Left lobe of liver (tissue), 2 donors: ENCODE measurements around the gene PILRA. TPM values are rescaled to one million over a fixed set of nuclear protein-coding genes. Genes with fewer than 3 reads are reported as not detected.
A peak's percentile ranks its signal among the peaks of the same experiment; 100 is the strongest.
"Not testable (repeated sequence)": the region's sequence is repeated elsewhere in the genome, so short reads cannot be mapped to it uniquely, and the experiment has no call there.

ENCODE experiments used
- ATAC-seq: fragments of 200-7000 bp; cut with Tn5 transposase; one replicate; pipeline ENCODE4 v1.9.1; 2020; ENCODE audit warnings: mild to moderate bottlenecking, moderate library complexity
- DNase-seq: peaks from one replicate; pipeline ENCODE4 v3.0.0-alpha.2; 2020; ENCODE audit warnings: low spot score
- total RNA-seq: library from RNA; stranded (reverse); gene quantifications from one replicate; pipeline ENCODE4 v1.2.1, GENCODE V29; 2021
- donor health status: DM: no; HTN: no; CAD: no; lungs with moderate emphysema.
- donor health status: DM: no; HTN: yes; CAD: no.

PILRA gene
- total RNA-seq, 1 donor from 2014 or later: 1.4 TPM

DNA sequence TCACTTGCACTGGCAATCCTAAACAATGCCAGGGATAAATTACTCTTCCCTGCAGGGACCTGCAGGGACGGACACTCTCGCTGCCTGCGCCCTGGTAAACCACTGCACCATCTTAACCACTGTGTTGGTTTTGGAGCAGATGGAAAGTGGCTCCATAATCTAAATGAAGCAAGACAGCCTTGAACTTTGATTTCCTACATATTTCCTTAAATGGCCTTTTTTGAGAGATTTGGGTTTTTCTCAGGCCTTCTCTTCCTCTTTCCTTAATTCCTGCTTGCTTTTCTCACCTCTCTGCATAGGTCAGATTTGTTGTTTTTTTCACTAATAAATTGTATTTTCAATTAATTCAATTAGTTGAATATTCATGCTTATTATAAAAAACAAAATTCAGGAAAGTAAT, 2.8 kb downstream of the PILRA start:
- no peak for DNase-seq
- no peak for ATAC-seq

DNA sequence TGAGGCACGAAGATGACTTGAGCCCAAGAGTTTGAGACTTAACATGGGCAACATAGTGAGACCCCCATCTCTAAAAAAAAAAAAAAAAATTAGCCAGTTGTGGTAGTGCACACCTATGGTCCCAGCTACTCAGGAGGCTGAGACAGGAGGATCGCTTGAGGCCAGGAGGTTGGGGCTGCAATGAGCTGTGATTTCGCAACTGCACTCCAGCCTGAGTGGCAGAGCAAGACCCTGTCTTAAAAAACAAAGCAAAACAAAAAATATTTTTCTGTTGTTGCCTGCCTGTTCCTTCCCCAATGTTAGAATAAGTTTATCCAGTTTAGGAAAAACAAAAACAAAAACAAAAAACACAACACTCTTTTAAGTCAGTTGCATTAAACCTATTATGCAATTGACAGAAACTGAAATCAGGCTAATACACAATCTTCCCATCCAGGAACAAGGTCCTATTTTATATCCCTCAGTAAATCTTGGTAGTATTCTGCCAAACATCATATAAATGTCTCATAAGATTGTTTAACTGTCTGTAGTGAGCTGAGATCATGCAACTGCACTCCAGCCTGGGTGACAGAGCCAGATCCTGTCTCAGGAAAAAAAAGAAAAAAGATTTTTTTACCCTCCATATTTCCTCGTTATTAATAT, 4.9 kb downstream of the PILRA start:
- no peak for ATAC-seq
- no peak for DNase-seq

DNA sequence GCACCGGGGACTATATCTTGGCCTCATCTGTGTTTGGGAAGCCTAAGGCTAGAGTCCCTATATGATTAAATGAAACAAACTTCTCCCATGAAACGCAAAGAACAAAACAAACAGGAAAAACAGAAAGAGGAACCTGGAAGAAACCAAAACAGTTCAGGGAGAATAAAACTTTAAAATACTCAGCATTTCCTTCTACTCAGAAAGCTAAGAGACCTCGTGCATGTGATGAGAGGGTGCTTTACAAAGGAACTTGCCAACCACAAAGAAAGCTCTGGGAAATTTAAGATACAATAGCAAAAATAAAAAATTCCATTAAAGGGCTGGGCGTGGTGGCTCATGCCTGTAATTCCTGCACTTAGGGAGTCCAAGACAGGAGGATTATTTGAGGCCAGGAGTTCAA, 6.9 kb downstream of the PILRA start:
- no peak for DNase-seq
- ATAC-seq: no peak

DNA sequence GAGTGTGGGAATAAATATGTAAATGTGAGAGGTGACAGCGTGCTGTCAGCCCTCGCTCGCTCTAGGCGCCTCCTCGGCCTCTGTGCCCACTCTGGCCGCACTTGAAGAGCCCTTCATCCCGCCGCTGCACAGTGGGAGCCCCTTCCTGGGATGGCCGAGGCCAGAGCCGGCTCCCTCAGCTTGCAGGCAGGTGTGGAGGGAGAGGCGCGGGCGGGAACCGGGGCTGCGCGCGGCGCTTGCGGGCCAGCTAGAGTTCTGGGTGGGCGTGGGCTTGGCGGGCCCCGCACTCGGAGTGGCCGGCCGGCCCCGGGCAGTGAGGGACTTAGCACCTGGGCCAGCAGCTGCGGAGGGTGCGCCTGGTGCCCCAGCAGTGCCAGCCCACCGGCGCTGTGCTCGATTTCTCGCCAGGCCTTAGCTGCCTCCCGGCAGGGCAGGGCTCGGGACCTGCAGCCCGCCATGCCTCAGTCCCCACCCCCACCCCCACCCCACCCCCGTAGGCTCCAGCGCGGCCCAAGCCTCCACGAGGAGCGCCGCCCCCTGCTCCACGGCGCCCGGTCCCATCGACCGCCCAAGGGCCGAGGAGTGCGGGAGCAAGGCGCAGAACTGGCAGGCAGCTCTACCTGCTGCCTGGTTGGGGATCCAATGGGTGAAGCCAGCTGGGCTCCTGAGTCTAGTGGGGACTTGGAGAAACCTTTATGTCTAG, 8.4 kb downstream of the PILRA start:
- not testable (repeated sequence) for DNase-seq, ATAC-seq

DNA sequence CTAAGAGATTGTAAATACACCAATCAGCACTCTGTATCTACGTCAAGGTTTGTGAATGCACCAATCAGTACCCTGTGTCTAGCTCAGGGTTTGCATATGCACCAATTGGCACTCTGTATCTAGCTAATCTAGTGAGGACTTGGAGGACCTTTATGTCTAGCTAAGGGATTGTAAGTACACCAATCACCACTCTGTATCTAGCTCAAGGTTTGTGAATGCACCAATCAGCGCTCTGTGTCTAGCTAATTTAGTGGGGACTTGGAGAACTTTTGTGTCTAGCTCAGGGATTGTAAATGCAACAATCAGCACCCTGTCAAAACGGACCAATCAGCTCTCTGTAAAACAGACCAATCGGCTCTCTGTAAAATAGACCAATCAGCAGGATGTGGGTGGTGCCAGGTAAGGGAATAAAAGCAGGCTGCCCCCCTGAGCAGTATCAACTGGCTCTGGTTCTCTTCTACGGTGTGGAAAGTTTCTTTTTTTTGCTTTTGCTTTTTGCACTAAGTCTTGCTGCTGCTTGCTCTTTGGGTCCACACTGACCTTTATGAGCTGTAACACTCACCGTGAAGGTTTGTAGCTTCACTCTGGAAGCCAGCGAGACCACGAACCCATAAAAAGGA, 9.1 kb downstream of the PILRA start:
- ATAC-seq, DNase-seq: not testable (repeated sequence)

DNA sequence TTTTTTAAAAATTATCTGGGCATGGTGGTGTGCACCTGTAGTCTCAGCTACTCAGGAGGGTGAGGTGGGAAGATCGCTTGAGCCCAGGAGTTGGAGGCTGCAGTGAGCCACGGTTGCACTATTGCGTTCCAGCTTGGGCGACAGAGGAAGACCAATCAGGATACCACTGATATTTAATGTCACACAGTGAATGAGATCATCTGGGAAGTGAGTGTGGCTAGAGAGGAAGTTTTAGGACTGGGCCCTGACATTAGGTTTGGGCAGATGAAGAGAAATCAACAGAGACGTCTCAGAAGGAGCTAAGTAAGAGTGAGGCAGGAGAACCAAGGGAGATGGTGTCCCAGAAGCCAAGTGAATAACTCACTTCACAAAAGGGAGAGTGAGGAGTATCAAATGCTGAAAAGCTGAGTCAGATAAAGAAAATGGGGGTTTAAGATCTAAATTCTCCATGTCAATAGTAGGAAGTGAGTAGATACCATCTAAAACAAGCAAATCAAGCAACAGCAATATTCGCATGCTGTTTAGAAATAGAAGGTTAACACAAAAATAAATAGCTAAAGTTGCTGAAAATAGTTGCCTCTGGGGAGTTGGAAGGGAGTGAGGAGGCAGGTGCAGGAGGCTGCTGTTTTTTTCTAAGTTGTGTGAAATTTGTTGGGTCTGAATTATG, 11.5 kb downstream of the PILRA start:
- ATAC-seq: no peak
- no peak for DNase-seq

GRCh38 chr7:100386940-100387339, 13.7 kb downstream of the PILRA start:
- ATAC-seq: no peak

DNA sequence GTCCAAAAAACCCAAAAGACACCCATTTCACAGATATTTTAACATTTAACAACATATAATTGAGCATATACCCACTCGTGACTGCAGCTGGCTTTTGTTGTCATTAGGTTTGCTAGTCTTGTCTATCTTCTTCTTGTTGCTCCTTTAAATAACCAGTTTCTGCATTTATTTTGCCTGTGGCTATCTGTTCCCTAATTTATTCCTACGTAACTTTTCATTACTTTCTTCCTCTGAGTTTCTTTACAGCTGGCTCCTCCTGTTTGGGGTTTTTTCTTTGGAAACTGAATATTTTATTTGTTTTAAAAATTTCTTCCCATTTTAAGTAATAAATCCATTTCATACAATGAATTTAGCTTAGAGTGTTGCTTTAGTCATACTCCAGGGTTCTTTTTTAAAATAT, 14.4 kb downstream of the PILRA start:
- ATAC-seq (no peak), DNase-seq (no peak)

More at GRCh38 chr7:100386940-100387339, 13.7 kb downstream of the PILRA start:
- DNase-seq: no peak

DNA sequence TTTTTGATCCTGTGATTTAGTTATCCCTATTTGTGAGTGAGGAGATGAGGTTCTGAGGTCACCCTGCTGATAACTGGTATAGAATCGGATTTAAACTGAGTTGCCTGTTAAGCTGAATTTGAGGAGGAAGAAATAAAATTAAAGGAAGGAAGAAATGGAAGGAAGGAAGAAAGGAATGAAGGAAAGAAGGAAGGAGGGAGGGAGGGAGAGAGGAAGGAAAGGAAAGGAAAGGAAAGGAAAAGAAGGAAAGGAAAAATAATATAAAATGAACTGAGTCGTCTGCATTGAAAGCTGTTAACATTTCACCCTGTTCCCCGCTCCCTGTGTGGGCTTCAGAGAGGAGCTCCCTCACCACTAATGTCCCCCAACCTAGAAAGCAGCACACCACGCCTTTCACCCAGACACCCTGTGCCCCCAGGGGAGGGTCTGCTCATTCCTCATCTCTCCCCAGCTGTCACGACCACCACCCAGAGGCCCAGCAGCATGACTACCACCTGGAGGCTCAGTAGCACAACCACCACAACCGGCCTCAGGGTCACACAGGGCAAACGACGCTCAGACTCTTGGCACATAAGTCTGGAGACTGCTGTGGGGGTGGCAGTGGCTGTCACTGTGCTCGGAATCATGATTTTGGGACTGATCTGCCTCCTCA, 16.3 kb downstream of the PILRA start:
- no peak for ATAC-seq
- no peak for DNase-seq

GRCh38 chr7:100390286-100391009, 17.2 kb downstream of the PILRA start:
- DNase-seq (no peak), ATAC-seq (no peak)

GRCh38 chr7:100393233-100393905, 20.1 kb downstream of the PILRA start:
- DNase-seq (no peak), ATAC-seq (no peak)

DNA sequence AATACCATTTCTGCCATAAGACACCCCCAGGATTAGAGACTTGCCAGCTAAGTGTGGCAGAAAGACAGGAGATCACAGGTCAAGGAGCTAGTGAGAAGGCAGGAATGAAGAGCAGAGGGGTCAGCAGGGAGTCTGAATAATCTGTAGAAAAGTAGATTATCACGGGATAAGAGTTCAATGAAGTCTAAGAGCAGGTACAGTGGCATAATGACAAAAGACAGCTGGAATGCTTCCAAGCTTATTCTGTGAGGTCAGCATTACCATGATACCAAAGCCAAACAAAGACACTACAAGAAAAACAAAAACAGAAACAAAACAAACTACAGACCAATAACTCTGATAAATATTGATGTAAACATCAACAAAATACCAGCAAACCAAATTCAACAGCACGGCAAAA, 20.8 kb downstream of the PILRA start:
- DNase-seq: no peak
- ATAC-seq: no peak

DNA sequence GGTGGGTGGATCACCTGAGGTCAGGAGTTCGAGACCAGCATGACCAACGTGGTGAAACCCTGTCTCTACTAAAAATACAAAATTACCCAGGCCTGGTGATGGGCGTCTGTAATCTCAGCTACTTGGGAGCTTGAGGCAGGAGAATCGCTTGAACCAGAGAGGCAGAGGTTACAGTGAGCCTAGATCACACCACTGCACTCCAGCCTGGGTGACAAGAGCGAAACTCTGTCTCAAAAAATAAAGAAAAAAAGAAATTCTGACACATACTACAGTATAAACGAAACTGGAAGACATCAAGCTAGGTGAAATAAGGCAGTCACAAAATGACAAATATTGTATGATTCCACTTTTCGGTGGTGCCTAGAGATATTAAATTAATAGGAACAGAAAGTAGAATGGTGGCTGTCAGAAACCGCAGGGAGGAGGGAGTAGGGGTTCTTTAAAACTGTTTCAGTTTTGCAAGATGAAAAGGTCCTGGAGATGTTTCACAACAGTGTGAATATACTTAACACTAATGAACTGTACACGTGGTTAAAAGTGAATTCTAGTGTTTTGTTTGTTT, 23.2 kb downstream of the PILRA start:
- no peak for DNase-seq
- ATAC-seq: peak; percentile 29

DNA sequence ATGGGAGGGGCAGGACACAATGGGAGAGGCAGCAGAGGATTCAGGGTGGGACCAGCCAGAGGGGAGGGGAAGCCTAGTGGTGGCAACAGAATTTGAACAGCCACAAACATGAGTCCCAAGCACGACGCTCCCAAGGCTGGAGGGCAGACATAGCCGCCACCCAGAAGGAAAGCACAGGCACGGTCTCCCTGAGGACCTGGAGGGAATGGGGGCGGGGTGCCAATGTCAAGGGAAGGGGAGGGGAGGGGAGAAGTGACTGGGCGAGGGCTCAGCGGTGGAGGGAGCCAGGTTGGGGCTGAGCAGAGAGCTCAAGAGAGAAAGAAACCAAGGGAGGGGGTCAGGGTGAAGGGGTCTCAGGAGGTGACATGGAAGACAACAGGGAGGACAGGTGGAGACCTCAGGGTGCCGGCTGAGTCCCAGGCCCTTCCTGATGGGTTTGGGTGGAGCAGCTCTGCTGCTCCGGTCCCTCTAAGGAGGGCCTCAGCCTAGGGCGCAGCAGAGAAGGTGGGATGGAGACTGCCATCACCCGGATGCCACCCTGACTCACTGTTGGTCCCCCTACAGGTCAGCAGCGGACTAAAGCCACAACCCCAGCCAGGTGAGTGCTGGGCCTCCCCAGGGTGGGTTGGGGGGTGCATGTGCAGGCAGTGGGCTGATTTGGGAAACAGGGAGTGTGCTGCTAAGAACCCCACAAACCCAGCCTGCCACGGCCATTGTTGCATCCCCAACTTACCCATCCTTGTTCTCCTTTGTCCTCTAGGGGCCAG, 24.2 kb downstream of the PILRA start:
- ATAC-seq (no peak), DNase-seq (no peak)

GRCh38 chr7:100398239-100398638, 25.0 kb downstream of the PILRA start:
- ATAC-seq (no peak), DNase-seq (no peak)

GRCh38 chr7:100400041-100400440, 26.8 kb downstream of the PILRA start:
- no peak for DNase-seq
- no peak for ATAC-seq

DNA sequence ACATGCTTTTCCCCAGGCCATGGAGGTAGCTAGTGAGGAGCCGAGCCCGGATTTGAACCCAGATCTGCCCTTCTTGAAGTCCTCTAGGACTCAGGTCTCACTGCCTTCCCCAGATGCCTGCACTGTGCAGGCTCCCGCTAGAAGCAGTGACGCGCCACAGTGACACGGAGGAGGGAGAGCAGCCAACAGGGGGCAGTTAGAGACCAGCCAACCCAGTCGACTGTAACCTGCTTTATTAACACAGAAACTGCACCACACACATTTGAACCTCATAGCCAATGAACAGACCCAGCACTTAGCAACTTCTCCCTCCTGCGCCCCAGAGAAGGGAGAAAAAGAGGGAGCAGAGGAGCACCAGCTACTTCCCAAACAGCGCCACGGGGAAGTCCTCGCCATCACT, 27.4 kb downstream of the PILRA start:
- DNase-seq: no peak
- ATAC-seq: no peak

DNA sequence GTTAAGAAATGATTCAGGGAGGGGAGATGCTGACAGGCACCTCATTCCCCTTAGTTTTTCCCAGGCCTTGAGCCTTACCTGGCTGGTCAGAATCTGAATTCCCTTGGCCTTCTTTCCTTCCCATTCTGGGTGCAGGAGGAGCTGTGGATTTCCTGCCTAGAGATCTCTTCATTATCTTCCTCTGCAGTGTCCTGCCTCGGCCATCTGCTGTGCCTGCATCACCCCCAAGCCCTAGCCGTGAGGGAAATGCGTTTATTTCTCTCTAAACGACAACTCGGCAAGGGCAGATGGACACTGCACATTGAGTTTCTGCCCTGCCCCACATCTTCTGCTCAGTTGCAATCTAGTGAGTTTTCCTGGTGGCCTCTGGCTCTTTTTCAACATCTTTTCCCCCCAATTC, 28.5 kb downstream of the PILRA start:
- DNase-seq (no peak), ATAC-seq (no peak)

DNA sequence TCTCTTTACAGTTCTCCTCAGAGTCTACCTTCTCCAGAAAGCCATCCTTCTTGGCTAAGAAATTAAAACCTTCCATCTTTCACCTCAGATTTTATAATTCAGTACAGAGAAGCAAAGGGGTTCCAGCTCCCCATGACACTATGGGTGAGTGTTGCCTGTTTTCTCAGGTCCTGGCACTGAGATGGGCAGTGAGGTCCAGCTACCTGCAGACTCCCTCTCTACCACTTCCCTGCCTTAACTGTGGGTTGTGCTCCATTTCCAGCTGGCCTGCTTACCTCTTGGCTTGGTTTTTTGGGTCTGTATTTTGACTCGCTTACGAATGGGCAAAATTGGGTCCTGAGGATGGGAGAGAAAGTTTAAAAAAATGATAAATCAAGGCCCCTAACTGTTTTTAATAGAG, 29.0 kb downstream of the PILRA start:
- DNase-seq (no peak), ATAC-seq (no peak)
